Activated CD4-positive, CD25-positive, alpha-beta regulatory T cell treated with anti-CD3 and anti-CD28 coated beads, Interleukin-2, amount 50 U/mL, for 72 hours (primary cell): ENCODE results near the gene DTX2.
"Not testable (repeated sequence)": the region's sequence is repeated elsewhere in the genome, so short reads cannot be mapped to it uniquely, and the experiment has no call there.

Source experiments
- DNase-seq: peaks from one replicate; pipeline ENCODE4 v3.0.0; 2021

Gene DTX2

GRCh38 chr7:76495717-76496116, 34.2 kb downstream of the DTX2 start:
- not testable (repeated sequence) for DNase-seq

GRCh38 chr7:76497918-76498582, 36.5 kb downstream of the DTX2 start:
- DNase-seq = not testable (repeated sequence)

- DNase-seq = not testable (repeated sequence)
These were observed 37.2 kb downstream of the DTX2 start for GRCh38 chr7:76498583-76499200.

DNA sequence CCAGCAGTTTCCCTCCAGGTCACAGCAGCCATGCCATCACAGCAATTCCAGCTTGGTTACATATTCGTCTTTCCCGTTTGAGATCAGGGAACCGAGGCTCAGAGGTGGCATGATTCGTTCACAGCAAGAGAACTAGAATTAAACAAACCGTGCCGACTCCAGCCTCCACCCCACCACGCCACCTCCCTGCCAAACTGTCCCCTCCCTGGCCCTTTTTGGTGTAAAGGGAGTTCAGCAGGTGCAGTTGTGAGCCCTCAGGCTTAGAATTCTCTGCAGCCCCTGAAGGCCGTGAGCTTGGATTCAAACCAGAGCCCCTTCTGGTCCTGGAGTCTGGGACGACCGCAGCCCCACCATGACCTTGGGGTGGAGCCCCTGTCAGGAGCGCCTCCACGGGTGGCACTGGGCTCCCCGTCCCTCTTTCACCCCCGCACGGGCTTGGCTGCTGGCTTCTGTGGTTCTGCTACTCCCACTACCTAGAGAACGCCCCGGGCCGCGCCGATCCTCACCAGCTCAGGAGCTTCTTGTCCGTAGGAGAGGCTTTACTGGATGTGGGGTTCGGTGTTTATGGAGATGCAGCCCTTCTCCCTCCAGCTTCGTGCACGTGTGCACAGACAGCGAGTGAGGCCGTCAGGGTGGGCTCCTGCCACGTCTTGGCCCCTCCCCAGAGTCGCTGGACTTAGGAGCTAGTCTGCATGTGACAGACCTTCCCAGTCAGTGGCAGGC, 37.9 kb downstream of the DTX2 start:
- DNase-seq = not testable (repeated sequence)

GRCh38 chr7:76499924-76500241, 38.4 kb downstream of the DTX2 start:
- DNase-seq = not testable (repeated sequence)

DNA sequence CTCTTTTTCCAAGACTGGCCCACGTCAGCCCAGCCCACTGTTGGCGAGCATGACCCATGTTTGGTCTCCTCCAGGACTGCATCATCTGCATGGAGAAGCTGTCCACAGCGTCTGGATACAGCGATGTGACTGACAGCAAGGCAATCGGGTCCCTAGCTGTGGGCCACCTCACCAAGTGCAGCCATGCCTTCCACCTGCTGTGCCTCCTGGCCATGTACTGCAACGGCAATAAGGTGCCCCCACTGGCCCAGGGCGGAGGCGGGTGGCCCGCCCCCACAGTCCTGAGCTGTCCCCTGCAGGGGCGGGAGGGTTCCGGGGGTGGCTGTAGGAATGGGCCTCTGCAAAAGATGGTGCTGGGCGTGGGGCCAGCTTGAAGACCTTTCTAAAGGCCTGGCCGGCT, 40.7 kb downstream of the DTX2 start:
- not testable (repeated sequence) for DNase-seq

DNA sequence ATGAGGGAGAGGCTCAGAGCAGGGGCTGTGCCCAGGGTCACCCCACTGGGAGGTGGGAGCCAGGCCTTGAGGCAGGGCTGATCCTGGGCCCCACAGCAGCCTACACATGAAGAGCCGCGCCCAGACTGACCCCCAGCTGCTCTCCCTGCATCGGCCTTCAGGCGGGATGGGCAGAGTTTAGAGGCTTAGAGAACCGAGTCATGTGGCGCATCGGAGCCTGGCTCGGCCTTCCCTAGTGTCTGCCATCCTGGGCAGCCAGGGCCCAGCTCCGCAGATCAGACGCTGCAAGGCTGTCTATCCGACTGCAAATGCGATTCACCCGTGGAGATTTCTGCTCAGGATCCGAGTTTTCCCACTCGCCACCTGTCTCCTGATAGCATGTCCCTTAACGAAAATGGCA, 41.3 kb downstream of the DTX2 start:
- not testable (repeated sequence) for DNase-seq

DNA sequence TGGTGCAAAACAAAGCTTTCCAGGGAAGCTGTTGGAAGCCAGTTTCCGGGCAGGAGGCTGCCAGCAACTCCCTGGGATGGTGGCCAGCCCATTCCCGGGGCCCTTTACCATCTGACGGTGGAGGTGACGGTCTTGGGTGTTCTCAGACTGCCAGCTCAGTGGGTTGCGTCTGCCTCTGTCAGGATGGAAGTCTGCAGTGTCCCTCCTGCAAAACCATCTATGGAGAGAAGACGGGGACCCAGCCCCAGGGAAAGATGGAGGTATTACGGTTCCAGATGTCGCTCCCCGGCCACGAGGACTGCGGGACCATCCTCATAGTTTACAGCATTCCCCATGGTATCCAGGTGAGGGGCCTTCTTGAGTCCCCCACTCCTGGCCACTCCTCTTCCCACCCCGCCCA, 41.7 kb downstream of the DTX2 start:
- DNase-seq = not testable (repeated sequence)

GRCh38 chr7:76504351-76505167, 43.0 kb downstream of the DTX2 start:
- not testable (repeated sequence) for DNase-seq

DNA sequence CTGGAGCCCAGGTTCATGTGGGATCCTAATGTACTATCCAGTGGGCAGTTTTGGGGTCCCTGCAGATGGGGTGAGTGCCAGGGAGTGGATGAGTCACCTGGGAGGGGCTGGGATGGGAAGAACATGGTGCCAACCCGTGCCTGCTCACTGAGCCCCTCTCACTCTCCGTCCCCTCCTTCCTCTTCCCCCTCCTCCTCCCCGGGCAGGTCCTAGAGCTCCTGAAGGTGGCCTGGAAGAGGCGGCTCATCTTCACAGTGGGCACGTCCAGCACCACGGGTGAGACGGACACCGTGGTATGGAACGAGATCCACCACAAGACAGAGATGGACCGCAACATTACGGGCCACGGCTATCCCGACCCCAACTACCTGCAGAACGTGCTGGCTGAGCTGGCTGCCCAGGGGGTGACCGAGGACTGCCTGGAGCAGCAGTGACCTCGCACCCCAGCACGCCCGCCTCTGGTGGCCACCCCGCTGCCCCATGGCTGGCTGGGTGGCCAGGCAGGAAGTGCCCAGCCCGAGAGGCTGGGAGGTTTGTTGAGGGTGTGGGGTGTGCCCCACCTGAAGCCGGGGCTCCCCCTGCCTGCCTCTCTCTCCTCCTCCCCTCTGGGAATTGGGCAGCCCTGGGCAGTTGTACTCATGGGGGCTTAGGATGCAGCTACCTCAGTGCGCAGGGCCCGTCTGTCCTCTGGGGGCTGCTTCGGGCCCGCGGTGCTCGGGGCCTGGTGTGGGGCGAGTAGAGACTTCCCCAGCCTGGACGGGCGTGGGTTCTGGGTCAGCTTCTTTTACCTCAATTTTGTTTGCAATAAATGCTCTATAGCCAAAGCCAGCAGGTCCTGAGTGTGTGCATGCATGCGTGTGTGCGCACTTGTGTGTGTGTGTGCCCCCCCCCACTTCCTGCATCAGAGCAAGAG, 43.9 kb downstream of the DTX2 start:
- no peak for DNase-seq

DNA sequence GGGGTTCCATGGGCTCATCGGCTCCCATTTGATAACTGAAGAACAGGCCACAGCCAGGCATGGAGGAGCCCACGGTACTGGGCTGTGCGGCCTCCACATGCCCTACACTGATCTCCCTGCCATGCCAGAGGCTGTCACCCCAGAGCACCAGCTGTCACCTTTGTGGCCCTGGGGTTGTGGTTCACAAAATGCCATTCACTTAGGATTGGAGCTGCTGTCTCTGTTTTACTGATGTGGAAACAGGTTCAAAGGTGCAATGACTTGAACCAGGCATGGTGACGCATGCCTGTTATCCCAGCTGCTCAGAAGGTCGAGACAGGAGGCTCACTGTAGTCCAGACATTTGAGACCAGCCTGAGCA, 44.6 kb downstream of the DTX2 start:
- DNase-seq = no peak

- not testable (repeated sequence) for DNase-seq
These were observed 45.1 kb downstream of the DTX2 start for GRCh38 chr7:76506643-76507042.

- DNase-seq = no peak
These were observed 46.4 kb downstream of the DTX2 start for GRCh38 chr7:76507723-76508406.

GRCh38 chr7:76509931-76510877, 48.7 kb downstream of the DTX2 start, which contains the start of gene UPK3B:
Gene UPK3B, plus strand, starts transcription at chr7:76510552. Its CDS starts 101 bp downstream, at chr7:76510653.
- DNase-seq = no peak

DNA sequence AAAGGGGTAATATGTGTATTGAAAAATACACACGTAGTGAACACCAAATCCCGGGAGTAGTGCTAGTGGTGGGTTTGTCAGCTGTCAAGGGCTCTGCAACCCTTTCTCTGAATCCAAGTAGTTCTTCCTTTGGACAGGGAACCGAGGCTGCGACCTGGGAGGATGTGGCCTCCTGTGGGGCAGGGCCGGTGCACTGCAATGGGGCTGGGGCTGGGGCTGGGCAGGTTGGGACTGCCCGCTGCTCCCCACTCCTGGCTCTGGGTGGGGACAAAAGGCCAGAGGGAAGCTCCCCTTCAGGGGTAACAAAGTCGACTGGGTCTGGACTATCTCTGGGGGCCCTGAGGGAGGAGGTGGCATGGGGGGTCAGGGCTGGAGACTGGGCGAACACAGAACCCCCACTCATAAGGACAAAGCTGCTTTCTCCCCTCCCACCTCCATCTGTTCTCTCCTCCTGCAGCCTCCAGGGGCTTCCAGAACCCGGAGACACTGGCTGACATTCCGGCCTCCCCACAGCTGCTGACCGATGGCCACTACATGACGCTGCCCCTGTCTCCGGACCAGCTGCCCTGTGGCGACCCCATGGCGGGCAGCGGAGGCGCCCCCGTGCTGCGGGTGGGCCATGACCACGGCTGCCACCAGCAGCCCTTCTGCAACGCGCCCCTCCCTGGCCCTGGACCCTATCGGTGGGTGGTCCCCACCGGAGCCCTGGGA, 49.8 kb downstream of the DTX2 start:
- DNase-seq = not testable (repeated sequence)

DNA sequence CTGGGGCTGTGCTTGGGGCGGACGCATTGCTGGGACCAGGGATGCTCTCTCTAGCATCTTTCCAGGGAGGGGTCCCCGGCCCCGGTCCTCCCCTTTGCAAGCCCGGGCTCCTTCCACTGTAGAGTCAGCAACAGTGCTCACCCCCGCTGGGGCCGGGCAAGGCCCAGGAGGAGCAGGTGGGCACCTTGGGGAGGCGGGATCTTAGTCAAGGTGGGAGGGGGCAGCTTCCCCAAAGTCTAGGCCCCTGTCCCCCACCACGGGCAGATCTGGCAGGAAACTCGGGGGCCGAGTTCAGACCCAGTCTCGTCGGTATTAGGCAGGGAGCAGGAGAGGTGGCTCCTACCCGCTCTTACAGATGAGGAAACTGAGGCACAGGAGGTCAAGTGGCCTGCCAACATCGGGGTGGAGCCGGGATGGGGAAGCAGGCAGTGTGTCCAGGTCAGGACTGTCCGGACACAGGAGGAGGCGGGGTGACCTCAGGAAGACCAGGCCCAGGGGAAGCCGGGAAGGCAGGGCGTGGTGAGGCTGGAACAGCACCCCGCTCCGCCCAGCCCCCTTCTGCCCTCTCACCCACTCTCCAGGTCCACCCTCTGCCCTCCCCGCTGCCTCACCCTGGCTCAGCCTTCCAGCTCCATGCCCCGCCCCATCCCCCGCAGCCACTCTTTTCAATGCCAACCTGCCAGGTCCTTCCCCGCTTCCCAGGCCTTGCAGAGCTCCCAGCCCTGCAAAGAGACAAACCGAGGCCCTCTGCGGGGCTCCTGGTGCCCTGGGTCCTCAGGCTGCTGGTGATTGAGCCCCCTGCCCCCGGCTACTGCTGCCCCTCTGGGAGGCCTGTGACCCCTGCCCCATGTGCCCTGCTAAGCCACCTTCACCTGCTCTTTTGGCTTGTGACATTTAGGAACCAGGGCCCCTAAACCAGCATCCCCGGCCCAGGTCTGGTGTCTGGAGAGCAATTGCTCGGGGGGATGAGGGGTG, 50.7 kb downstream of the DTX2 start:
- not testable (repeated sequence) for DNase-seq

DNA sequence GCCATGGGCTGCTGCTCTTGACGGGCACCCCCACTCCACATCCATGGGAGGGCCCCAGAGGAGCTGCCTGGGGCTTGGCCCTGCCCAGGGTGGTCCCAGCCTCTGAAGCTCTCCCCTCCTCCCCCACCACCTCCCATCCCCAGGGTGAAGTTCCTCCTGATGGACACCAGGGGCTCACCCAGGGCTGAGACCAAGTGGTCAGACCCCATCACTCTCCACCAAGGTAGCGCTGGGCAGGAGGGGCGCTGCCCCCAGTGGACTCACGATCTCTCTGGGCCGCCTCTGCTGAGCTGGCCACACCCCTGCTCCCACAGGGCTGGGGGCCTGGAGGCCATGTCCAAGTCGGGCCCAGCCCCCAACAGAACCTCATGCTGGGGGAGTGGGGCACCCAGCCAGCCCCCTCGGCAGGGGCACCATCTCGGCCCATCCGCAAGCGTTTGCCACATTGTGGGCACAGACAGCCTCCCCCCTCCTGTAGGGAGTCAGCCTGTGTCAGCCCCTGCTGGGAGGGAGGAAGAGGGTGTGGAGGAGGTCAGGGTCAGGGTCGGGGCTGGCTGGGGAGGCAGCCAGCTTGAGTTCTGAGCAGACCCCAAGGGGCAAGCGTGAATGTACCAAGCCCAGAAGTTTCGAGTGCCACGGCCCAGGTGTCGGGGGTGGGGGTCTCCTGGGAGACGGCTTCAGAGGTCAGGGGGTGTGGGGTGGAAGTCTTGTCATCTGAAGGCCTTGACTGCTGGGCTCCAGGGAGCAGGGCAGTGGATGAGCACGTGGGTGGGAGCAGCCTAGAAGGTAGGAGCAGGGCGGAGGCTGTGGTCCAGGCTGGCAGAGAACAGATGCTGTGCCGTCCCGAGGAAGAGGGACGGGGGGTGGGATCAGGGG, 51.7 kb downstream of the DTX2 start:
- no peak for DNase-seq
